LHCN-M2 (cell line): Measurements from ENCODE around the gene PTPRM. TPM values are rescaled to one million over a fixed set of nuclear protein-coding genes. Genes with fewer than 3 reads are reported as not detected.
A peak's percentile ranks its signal among the peaks of the same experiment; 100 is the strongest.
"Not testable (repeated sequence)": the region's sequence is repeated elsewhere in the genome, so short reads cannot be mapped to it uniquely, and the experiment has no call there.

Experiments used
- DNase-seq: peaks from one replicate; pipeline ENCODE4 v3.0.0-alpha.2; 2012; ENCODE audit warnings: low read depth
- total RNA-seq: library from RNA; depleted of rRNA; stranded (reverse); fragments of >200 nt; gene quantifications from 2 replicates; pipeline ENCODE4 v1.2.3, GENCODE V29; 2014

PTPRM gene
- total RNA-seq, 1 experiment from 2014 or later, result 28.1 TPM

DNA sequence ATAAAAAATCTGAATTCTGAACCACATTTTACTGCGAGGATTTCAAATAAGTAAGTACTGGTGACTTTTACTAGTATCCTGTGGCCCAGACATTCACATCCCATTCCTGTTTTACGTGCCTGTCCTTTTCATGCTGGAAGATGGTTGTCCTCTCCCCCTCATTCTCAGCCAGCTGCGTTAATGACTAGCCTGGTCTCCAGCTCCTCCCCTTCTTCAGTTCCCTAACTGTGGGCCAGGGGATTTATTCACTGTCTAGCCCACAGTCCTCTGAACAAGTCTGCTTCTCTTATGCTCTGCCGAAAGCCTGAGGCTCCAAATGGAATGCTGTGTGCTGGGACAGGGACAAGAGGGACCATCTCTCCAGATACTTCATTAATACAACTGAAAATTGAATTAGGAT lies 373.9 kb downstream of the PTPRM start:
- DNase-seq, result no peak

DNA sequence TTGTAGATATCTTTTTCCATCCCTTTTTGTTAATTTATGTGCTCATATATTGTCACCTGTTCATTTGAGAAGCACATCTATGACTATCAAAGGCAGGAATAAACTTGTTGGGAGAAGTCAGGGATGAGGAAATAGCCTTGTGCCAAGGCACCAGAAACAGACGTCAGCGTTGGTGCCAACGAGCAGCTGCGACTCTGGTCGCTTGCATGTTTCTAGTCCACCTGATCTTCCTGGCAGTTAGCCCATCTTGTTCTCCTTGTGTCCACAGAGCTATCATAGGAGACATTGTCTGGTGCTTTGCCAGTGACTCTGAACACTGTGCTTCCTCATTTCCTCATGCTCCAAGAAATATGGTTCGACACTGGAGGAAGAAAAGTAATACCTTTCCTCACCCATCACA lies 374.4 kb downstream of the PTPRM start:
- DNase-seq, result peak; percentile 47

DNA sequence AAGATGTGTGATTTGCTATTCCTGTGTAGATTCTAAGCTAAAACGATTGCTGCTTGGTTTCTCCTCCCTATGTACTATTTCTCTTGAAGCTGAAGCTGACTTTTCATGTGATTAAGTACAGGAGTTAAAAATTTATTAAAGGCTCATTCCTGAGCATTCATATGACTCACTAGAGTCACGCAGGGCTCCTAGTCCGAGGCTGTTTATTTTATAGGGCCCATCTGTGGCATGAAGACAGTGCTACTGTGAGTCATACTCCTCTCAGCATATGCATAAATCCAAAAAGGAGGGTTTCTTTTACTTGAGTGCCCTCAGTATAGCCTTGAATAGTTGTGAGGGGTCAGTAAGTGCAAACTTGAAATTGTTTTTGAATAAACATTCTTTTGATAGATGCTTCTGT lies 378.8 kb downstream of the PTPRM start:
- peak; percentile 91 for DNase-seq

GRCh38 chr18:7946734-7947377 lies 379.7 kb downstream of the PTPRM start:
- peak; percentile 85 for DNase-seq

DNA sequence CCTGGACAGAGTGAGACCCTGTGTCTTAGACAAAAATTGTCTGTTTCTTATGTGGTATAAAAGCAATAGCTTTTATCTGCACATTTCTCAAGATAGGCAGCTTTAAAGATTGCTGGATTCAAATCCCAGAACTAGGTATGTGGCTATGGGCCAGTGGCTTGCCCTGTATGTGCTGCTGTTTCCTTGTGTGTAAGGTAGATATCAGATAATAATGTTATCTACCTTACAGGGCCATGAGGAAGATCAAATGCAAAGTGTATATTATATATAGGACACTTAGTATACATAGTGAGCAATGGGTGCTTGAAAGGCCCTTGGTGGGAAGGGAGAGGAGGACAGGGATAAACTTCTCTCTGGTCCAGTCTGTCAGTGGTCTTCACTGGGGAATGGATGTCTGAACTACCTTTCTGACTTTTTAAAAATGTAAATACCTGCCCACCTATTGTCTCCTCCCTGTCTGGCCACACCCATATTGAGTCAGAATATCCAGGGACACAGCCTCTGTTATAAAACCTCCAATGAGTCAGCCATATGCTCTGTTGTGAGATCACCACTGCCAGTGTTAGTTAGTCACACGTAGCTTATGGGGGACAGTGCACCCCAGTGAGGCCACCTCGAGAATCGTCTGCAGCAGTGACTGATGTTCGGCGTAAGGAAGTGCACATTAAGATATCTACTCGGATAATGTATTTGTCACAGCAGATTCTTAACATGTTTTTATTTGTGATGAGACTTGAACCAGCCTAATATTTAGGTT lies 383.4 kb downstream of the PTPRM start:
- DNase-seq, result peak; percentile 59

GRCh38 chr18:7953095-7953958 lies 386.2 kb downstream of the PTPRM start:
- DNase-seq, result no peak

GRCh38 chr18:7954238-7954637 lies 387.1 kb downstream of the PTPRM start:
- peak; percentile 27 for DNase-seq

GRCh38 chr18:7955175-7955574 lies 388.1 kb downstream of the PTPRM start:
- DNase-seq, result no peak

DNA sequence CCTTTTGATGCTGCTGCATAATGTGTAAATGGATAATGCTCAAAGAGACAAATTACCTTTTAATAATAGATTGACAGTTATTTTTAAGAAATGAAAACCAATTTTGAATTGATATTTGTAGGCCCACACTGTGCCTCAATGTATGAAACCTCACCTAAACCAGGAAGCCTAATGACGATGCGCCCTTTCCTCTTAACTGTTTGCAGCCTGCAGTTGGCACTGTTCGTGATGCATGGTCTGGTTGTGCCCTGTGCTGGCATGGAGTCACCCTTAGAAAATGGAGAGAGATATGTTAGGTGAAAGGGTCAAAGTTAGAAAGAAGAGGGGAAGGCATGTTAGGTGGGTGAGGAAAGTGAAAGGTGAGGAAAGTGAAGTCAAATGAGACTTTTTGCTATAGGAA lies 390.2 kb downstream of the PTPRM start:
- no peak for DNase-seq

GRCh38 chr18:7958081-7958896 lies 391.2 kb downstream of the PTPRM start:
- peak; percentile 28 for DNase-seq

DNA sequence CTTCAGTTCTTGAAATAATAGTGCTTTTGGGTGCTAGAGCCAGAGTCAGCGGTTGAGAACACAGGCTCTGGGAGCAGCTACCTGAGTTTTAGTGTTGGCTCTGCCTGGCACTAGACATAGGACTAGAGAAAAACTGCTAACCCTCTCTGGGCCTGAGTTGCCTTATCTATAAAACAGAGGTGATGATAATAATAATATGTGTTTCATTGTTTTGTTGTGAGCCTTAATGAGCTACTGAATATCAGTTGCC lies 391.7 kb downstream of the PTPRM start:
- DNase-seq, result no peak

GRCh38 chr18:7966682-7967081 lies 399.6 kb downstream of the PTPRM start:
- DNase-seq, result not testable (repeated sequence)

GRCh38 chr18:7974200-7974874 lies 407.2 kb downstream of the PTPRM start:
- DNase-seq, result no peak

GRCh38 chr18:7977897-7978296 lies 410.8 kb downstream of the PTPRM start:
- DNase-seq, result no peak

GRCh38 chr18:7978834-7979233 lies 411.7 kb downstream of the PTPRM start:
- no peak for DNase-seq

DNA sequence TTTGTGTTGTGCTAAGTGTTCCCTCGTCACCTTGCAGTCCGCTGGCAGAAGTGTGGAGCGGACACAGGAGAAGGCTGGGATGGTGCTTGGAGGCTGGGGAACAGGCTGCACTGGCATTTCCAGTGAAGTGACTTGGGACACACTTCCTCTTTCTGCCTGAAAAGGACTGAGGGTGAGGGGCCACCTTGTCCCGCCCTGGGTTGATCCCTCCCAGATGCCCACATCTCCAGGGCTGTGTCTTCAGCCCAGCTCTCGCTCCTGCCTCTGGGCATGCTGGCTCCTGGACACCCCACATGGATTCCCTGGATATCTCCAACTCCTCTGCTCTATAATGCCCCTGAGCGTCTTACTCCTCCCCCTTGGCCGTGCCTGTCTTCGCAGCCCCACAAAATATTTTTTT lies 412.6 kb downstream of the PTPRM start:
- DNase-seq, result no peak

DNA sequence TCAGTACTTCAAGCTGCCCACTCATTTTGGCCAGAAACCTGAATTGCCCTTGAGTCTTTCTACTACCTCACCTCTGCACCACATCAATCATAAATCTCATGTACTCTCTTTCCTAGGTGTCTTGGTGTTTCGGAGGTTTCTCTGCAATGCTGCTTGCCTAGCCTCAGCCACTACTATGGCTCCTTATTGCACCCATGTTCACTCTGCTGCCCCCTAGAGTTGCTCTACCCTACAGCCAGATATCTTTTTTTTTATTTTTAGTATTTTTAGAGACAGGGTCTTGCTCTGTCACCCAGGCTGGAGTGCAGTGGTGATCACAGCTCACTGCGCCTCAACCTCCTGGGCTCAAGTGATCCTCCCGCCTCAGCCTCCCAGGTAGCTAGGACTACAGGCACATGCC lies 413.0 kb downstream of the PTPRM start:
- no peak for DNase-seq

DNA sequence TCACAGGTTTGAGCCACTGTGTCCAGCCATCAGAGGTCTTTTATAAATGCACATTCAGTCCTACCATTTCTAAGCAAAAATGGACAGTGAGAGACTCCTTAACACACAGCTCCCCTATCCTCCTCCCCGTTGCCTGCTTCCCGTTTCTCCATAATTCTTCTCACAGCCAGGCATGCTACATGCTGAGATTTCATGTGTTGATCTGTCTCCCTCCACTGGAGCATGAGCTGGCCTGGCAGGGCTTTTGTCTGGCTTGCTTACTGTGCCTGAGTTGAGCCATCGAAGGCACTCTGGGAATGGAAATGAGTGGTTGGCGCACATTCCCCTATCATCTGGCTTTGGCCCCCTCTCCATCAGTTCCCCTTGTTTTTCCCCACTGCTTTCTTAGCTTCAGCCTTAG lies 413.5 kb downstream of the PTPRM start:
- DNase-seq, result no peak

DNA sequence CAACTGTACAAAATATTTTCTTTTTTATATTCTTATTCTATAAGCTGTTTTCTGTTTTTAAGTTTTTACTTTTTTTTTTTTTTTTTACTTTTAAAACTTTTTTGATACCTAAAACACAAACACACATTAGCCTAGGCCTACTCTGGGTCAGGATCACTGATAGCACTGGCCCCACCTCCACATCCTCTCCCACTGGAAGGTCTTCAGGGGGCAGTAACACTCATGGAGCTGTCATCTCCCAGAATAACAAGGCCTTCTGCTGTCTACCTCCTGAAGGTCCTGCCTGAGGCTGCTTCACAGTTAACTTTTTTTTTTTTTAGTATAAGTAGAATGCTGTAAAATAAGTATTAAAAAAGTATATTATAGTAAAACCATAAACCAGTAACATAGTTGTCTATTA lies 415.1 kb downstream of the PTPRM start:
- peak; percentile 10 for DNase-seq

- DNase-seq, result peak; percentile 64
Measured at GRCh38 chr18:7987284-7987976, 420.3 kb downstream of the PTPRM start.

DNA sequence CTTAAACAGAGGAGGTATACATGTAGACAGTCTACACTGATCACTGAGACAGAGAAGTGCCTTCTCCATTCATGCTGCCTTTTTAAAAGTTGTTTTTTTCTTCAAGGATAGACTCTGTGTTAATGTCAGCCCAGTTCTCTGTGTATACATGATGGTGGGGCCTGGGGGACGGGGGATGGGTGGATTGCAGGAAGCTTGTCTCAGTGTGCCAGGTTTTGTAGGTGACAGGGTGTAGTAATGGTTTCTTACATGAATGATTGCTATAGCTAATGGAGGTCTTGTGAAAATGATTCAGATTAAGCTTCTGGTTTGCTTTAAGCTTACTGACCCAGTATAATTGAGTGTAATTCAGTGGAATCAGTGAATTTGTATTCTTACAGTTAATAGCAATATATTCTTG lies 423.6 kb downstream of the PTPRM start:
- DNase-seq, result no peak
